Measurements from ENCODE around the gene BAD.
"Not testable (repeated sequence)": the region's sequence is repeated elsewhere in the genome, so short reads cannot be mapped to it uniquely, and the experiment has no call there.

Gene BAD

DNA sequence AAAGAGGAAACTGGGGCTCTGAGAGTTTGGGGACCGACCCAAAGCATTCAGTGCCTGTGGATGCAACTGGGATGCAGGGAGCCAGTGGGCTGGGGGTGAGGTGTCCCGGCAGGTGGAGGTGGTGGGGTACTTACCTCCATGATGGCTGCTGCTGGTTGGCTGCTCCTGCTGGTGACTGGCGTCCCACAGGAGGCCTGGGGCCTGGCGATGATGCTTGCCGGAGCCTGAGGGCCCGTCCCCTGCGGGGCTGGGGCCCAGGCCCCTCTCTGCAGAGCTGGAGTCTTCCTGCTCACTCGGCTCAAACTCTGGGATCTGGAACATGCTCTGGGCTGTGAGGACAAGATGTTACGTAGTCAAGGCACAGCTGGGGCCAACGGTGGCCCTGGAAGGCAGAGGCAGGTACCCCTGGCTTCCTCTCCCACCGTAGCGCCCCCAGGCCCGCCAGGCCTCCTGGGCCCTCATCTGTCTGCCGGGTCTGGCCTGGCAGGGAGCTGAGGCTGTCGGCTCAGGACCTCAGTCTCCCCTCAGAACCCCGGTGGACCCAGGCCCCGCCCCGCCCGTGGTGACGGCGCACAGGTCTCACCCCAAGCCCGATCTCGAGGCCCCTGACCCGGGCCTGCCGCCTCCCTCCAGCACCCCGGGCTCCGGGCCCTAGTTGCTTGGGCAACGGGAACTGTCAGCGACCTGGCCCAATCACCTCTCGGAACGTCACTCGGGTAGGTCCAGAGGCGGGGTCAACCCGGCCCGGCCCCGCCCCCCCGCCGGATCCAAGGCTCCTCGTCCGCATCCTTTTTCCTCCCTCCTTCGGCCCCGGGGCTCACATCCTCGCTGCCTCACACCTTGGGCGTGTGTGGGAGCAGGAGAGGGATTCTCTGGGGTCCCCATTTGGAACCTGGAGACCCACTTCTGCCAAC lies at the start of gene BAD:
BAD (minus strand) TSS at position 618 of the 914 bp plus-strand sequence; CDS start at position 321, 297 bp downstream.
- DNase-seq: peak; percentile 96

DNA sequence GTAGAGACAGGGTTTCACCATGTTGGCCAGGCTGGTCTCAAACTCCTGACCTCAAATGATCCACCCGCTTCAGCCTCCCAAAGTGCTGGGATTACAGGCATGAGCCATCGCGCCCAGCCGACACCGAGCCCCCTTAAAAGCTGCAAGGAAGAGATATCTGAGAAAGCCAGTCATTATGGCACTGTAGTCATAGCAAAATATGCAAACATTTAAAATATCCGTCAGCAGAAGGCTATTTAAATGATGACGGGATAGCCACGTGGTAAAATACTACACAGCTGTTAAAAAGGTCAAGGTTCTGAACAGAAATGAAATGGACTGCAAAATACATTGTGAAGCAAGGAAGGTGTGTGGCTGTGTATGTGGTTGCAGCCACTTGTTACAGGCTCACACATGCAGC lies 49.1 kb upstream of the BAD start:
- no peak for DNase-seq

DNA sequence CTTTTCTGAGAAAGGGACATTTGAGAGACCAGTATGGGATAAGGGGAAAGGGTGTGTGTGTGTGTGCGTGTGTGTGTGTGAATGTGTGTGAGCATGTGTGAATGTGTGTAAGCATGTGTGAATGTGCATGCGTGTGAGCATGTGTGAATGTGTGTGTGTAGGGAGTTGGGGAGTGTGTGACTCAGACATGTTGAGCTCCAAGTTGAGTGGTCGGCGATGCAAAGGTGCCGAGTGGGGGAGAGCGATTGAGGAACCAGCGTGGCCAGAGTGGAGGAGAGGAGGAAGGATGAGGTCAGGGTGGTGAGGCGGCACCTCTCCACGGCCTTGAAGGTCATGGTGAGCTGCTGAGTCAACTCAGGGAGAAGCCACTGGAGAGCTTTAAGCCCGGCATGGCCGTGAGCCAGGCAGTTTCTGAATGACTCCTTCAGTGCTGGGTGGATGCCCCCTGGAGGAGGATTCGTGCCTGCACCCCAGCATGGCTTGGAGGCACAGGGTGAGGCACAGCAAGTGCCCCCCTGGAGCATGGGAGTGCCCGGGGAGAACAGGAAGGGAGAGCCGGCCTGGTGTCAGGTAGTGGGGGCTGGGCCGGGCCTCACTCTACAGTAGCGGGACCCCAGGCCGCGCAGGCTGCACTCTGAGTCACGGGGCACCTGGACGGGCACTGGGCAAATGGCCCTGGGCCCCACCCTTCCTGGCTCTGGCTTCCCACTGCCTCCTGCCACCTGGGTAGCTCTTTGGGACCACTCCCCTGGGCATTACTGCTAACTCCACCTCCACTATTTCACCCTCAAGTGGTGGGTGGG lies 47.3 kb upstream of the BAD start:
- peak; percentile 89 for DNase-seq

DNA sequence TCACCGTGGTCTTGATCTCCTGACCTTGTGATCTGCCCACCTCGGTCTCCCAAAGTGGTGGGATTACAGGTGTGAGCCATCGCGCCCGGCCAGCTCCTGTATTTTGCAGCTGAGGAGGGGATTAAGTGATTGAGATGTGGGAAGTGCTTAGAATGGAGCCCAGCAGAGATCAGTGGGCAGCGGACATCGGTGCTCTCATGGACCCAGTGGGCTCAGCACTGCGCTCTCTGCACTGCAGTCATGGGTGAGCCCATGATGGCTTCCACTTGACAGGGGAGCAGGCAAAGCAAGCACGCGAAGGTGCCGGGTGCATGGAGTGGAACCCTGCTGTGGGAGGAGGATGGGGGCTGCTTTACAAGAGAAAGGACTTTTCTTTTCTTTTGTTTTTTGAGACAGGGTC lies 46.4 kb upstream of the BAD start:
- DNase-seq: no peak

DNA sequence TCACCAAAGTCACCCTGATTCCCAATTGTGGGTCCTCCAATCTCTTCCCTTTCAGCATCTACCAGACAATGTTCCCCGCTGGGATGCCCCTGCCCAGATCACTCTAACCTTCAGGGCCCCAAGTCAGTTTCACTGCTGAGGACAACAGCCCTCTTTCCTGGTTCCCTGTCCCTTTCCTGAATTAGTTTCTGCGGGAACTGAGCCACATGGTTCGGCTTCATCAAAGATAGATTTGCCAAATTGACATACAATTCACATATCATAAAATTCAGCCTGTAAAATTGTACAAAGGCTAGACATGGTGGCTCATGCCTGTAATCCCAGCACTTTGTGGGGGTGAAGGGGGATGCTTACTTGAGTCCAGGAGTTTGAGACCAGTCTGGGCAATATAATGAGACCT lies 43.5 kb upstream of the BAD start:
- DNase-seq: no peak

DNA sequence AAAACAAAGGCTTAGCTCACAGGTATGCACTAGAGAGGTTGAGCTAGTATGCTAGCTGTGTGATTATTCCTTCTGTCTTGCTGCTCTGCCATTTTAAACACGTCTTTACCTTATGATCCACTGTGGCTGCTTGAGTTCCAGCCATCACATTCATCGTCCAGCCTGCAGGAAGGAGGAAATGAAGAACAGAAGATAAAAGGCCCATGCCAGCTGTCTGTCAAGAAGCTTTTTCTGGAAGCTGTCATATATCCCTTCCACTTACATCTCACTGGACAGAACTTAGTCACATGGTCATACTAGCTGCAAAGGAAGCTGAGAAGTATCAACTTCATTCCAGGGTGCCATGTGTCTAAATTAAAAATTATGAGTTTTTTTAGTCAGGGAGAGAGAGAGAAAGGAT lies 42.9 kb upstream of the BAD start:
- DNase-seq: no peak

DNA sequence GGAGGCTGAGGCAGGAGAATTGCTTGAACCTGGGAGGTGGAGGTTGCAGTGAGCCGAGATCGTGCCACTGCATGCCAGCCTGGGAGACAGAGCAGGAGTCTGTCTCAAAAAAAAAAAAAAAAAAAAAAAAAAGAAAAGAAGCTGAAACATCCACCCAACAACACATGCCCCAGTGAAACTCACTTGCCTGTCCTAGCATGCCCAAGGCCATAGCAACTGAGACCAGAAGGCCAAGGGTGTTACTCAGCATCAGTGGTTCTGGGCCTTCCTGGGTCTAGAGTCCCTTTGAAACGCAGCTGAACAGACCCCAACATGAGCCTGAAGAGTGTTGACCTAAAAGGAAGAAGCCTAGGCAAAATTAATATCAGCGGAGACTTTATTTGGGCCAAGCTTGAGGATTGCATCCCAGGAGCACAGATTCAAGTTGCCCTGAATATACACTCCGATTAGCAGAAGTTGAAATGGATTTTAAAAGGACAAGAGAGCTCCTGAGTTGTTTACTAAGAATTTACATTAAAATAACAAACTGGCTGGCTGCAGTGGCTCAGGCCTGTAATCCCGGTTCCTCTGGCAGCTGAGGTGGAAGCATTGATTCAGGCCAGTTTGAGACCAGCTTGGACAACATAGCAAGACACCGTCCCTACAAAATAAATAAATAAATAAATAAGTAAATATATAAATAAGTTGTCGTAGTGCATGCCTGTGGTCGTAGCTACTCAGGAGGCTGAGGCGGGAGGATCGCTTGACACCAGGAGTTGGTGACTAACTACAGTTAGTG lies 40.4 kb upstream of the BAD start:
- DNase-seq: no peak

DNA sequence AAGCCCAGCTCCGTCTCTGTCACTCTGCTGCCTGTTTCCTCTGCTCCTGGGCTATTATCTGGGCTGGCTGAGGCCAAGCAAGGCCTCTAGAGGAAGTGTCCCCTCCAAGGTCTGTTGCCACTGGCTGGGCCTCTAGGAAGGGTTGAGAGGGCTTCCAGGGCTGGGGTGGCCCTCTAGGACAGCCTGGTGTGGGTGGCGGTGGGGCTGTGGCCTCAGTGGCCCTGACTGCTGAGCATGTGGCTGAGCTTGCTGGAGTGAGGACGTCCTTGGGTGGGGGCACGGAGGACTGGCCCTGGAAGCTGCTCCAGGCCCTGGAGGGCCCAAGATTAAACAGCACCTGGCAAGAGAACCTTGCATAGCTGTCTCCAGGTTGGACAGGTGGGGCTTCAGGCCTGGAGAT lies 39.5 kb upstream of the BAD start:
- DNase-seq: not testable (repeated sequence)

DNA sequence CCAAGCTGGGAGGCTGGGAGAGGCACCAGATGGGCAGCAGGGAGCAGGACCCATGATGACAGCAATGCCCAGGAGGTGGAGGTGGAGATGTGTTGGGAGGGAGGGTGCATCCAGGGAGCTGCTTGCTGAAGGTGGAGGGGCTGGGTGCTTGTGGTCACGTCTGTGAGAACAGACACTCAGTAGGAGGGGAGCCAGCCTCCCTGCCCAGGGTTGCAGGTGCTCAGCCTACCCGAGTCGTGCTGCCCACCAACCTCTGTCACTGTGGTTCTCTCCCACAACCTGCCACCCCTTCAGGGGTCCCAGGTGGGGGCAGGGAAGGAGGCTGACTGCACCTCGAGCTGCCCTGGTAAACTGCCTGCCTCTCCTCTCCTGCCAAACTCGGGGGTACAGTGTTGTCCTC lies 38.9 kb upstream of the BAD start:
- no peak for DNase-seq

DNA sequence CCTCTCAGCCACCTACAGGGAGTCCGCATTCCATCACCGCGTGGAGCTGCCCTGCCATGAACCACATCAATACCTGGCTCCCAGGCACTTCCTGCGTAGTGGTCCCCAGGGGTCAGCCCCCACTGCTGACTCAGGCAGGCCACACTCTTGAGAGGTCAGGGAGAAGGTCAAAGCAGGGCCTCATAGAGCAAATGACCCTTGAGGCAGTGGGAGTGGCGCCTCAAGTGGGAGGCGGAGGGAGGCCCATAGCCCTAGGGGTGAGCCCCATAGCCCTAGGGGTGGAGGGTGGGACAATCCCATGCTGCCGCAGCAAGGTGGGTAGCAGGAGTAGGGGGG lies 38.4 kb upstream of the BAD start:
- DNase-seq: no peak

DNA sequence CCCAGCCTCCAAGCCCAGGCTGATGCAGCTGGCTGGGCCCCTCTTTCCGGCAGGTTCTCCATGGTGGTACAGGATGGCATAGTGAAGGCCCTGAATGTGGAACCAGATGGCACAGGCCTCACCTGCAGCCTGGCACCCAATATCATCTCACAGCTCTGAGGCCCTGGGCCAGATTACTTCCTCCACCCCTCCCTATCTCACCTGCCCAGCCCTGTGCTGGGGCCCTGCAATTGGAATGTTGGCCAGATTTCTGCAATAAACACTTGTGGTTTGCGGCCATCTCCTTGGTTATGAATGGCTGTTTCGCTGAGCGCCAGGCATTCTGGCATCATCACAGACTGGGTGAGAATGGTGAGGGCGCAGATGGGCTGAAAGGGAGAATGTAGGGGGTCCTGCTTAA lies 37.1 kb upstream of the BAD start:
- no peak for DNase-seq

DNA sequence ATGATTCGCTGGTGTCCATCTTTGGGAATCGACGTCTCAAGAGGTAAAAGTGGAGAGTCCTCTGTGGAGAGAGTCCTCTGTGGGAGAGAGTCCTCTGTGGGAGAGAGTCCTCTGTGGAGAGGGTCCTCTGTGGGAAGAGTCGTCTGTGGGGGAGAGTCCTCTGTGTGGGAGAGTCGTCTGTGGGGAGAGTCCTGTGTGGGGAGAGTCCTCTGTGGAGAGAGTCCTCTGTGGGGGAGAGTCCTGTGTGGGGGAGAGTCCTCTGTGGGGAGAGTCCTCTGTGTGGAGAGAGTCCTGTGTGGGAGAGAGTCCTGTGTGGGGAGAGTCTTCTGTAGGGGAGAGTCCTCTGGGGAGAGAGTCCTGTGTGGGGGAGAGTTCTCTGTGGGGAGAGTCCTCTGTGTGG lies 36.6 kb upstream of the BAD start:
- no peak for DNase-seq

DNA sequence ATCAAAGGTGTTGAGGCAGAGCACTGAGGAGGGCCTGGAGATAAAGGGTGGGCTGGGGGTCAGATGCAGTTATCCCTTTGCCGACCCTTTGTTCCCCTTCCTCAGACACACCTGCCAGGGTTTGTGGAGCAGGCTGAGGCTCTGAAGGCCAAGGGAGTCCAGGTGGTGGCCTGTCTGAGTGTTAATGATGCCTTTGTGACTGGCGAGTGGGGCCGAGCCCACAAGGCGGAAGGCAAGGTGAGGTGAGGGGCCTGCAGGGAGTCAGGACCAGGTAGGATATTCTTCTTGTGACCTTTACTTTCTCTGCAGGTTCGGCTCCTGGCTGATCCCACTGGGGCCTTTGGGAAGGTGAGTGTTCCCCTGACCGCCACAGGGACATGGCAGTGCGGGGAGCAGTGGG lies 36.1 kb upstream of the BAD start:
- no peak for DNase-seq

DNA sequence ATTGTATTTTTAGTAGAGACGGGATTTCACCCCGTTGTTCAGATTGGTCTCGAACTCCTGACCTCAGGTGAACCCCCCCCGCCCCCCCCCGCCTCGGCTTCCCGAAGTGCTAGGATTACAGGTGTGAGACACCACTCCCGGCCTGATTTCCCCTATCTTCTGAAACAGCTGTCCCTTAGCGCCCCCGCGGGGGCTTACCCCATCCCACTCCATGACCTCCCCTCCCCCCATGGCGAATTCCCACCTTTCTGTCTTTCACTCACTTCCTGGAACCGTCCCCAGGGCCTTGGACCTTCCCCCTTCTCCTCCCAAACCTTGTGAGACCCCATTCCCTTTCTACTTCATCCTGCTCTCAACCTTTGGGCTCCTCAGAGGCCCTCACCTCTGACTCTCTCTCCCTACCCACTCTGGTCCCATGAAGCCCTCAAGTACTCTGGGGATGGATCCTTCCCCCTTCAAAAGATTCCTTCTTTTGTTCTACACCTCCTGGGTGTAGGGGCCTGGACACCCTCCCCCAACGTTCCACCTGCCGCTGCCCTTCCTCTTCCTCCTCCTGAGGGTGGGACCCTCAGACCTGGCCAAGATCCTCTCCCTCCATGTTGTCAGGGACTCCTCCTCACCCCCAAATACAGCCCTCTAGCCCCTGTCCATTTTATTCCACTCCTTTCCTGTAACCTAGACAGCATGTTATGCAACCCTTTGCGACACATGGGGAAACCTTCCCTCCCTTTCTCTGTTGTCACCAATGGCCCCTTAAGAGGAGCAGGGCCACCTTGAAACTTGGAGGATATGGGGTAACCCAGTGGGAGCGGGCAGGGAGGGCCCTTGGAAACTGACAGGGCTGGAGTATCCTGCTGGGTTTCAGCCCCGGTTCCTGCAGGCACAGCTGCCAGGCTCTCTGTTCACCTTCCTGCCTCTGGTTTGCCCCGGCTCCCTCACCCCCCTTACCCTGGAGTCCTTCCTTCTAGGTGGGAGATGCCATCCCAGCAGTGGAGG lies 34.6 kb upstream of the BAD start:
- DNase-seq: no peak

DNA sequence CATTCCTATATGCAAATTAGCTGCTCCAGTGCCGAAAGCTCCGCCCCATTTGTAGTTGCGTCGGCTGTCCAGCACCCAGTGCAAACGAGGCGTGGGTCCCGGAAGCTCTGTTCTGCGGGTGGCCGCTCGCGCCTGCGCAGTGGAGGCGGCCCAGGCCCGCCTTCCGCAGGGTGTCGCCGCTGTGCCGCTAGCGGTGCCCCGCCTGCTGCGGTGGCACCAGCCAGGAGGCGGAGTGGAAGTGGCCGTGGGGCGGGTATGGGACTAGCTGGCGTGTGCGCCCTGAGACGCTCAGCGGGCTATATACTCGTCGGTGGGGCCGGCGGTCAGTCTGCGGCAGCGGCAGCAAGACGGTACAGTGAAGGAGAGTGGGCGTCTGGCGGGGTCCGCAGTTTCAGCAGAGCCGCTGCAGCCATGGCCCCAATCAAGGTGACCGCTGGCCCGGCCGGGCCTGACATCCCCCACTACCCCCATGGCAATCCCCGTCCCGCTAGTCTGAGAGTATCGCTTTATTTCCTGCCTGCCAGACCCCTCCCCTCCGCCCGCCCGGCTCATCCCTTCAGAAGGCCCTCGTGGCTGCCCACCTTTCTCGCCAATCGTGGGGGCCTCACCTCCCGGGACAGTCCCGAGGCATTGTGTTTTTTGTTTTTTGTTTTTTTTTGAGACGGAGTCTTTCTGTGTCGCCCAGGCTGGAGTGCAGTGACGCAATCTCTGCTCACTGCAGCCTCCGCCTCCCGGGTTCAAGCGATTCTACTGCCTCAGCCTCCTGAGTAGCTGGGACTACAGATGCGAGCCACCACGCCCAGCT lies 33.7 kb upstream of the BAD start, which contains the start of gene PRDX5:
PRDX5 (plus strand) TSS at position 161 of the 805 bp plus-strand sequence; CDS start at position 256, 95 bp downstream.
- peak; percentile 95 for DNase-seq

DNA sequence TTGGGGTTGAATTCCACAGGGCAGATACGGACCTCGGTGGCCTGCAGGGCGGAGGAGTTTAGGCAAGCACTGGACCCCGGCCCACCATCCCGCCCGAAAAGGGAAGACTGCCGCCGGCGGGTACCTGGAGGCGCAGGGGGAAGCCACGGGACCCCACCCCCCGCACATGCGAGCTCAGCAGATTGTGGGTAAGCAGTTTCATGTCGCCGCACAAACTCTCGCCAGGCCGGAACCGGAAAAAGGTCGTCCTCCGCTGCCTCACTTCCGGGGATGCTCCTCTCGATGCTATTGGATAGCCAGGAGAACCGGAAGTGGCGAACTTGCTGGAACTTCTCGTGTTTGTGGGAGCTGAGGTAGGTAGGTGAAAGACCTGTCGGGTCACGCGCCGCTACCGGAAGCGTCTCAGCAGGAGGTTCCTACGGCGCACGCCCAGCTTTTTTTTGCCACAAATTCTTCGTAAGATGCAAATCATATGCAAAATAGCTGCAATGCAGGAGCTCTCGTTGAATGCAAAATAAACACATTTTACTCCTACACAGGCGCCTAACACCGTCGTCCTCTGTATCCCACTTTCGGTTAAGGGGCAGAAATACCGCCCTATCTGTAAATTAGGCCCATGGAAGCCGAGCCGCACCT lies 33.0 kb upstream of the BAD start, which contains the start of gene TRMT112:
TRMT112 (minus strand) TSS at position 235 of the 636 bp plus-strand sequence; CDS start at position 202, 33 bp downstream.
- DNase-seq: peak; percentile 94

DNA sequence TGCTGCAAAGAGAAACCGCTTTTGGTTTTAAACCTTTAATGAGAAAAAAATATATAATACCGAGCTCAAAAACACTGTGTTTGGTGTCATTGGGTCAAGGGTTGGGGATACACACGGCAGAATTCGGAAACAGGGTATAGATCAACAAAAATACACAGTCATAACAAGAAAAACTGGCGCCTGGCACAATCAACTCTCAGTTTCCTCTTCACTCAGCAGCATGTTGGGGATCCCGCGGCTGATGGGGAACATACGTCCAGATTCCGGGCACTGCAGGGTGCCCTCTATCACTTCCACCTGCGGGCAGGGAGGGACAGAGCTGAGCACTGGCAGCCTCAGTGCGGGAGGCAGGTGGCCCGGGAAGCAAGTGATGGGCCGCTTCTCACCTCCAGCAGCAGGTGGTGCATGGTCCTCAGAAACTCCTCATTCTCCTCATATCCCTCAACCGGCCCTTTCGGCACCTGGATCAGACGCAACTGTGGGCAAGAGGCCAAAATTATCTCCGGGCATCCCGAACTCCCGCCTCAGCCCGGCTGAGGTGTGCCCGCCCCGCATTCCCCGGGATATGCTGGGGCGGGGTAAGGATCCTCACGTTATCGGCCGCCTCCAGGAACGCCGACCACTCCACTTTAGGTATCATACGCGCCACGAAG lies 32.3 kb upstream of the BAD start:
- no peak for DNase-seq

DNA sequence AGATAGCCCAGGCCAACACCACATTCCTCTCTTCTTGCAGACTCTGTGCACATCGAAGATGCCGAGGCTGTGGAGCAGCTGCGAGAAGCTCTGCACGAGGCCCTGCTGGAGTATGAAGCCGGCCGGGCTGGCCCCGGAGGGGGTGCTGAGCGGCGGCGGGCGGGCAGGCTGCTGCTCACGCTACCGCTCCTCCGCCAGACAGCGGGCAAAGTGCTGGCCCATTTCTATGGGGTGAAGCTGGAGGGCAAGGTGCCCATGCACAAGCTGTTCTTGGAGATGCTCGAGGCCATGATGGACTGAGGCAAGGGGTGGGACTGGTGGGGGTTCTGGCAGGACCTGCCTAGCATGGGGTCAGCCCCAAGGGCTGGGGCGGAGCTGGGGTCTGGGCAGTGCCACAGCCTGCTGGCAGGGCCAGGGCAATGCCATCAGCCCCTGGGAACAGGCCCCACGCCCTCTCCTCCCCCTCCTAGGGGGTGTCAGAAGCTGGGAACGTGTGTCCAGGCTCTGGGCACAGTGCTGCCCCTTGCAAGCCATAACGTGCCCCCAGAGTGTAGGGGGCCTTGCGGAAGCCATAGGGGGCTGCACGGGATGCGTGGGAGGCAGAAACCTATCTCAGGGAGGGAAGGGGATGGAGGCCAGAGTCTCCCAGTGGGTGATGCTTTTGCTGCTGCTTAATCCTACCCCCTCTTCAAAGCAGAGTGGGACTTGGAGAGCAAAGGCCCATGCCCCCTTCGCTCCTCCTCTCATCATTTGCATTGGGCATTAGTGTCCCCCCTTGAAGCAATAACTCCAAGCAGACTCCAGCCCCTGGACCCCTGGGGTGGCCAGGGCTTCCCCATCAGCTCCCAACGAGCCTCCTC lies 31.4 kb upstream of the BAD start:
- DNase-seq: not testable (repeated sequence)
